ENCODE measurements around the gene KRTAP2-1. TPM values are rescaled to one million over a fixed set of nuclear protein-coding genes. Genes with fewer than 3 reads are reported as not detected.
"Not testable (repeated sequence)": the region's sequence is repeated elsewhere in the genome, so short reads cannot be mapped to it uniquely, and the experiment has no call there.

KRTAP2-1 gene
- not detected for polyA plus RNA-seq (ENCODE audit: insufficient read length in 4 of 4)

- not testable (repeated sequence) for DNase-seq (ENCODE audit: low read depth in 4 of 4, low spot score in 2 of 4)
Observed at GRCh38 chr17:41046735-41047465, at the start of gene KRTAP2-1. Gene KRTAP2-1, minus strand, starts transcription at chr17:41047316. Its CDS starts 49 bp downstream, at chr17:41047267.

- DNase-seq (ENCODE audit: low read depth in 4 of 4, low spot score in 2 of 4), result no peak
Observed at GRCh38 chr17:41096055-41096454, 48.9 kb upstream of the KRTAP2-1 start.

GRCh38 chr17:41088760-41089352 is 41.7 kb upstream of the KRTAP2-1 start:
- DNase-seq (ENCODE audit: low read depth in 4 of 4, low spot score in 2 of 4), result not testable (repeated sequence)

- not testable (repeated sequence) for DNase-seq (ENCODE audit: low read depth in 4 of 4, low spot score in 2 of 4)
Observed at GRCh38 chr17:41084100-41084856, 37.2 kb upstream of the KRTAP2-1 start, which contains the start of gene KRTAP4-7. Gene KRTAP4-7, plus strand, starts transcription at chr17:41084150. Its CDS starts 57 bp downstream, at chr17:41084207.

GRCh38 chr17:41083427-41083826 is 36.3 kb upstream of the KRTAP2-1 start:
- not testable (repeated sequence) for DNase-seq (ENCODE audit: low read depth in 4 of 4, low spot score in 2 of 4)

GRCh38 chr17:41082626-41083025 is 35.5 kb upstream of the KRTAP2-1 start:
- no peak for DNase-seq (ENCODE audit: low read depth in 4 of 4, low spot score in 2 of 4)

- DNase-seq (ENCODE audit: low read depth in 4 of 4, low spot score in 2 of 4), result no peak
Observed at GRCh38 chr17:41076788-41077187, 29.7 kb upstream of the KRTAP2-1 start.

- DNase-seq (ENCODE audit: low read depth in 4 of 4, low spot score in 2 of 4), result no peak
Observed at GRCh38 chr17:41073676-41074075, 26.6 kb upstream of the KRTAP2-1 start.

- DNase-seq (ENCODE audit: low read depth in 4 of 4, low spot score in 2 of 4), result no peak
Observed at GRCh38 chr17:41071606-41072360, 24.7 kb upstream of the KRTAP2-1 start.

GRCh38 chr17:41069031-41069430 is 21.9 kb upstream of the KRTAP2-1 start:
- no peak for DNase-seq (ENCODE audit: low read depth in 4 of 4, low spot score in 2 of 4)

- no peak for DNase-seq (ENCODE audit: low read depth in 4 of 4, low spot score in 2 of 4)
Observed at GRCh38 chr17:41067281-41067680, 20.2 kb upstream of the KRTAP2-1 start.

GRCh38 chr17:41065829-41066624 is 18.9 kb upstream of the KRTAP2-1 start, which contains the start of gene KRTAP2-4:
Gene KRTAP2-4, minus strand, starts transcription at chr17:41065879. Its CDS starts 34 bp downstream, at chr17:41065845.
- DNase-seq (ENCODE audit: low read depth in 4 of 4, low spot score in 2 of 4), result no peak

- not testable (repeated sequence) for DNase-seq (ENCODE audit: low read depth in 4 of 4, low spot score in 2 of 4)
Observed at GRCh38 chr17:41065016-41065689, 18.0 kb upstream of the KRTAP2-1 start.

- DNase-seq (ENCODE audit: low read depth in 4 of 4, low spot score in 2 of 4), result no peak
Observed at GRCh38 chr17:41064301-41064700, 17.2 kb upstream of the KRTAP2-1 start.

GRCh38 chr17:41063449-41063848 is 16.3 kb upstream of the KRTAP2-1 start:
- DNase-seq (ENCODE audit: low read depth in 4 of 4, low spot score in 2 of 4), result no peak

- DNase-seq (ENCODE audit: low read depth in 4 of 4, low spot score in 2 of 4), result no peak
Observed at GRCh38 chr17:41061964-41062363, 14.8 kb upstream of the KRTAP2-1 start.

GRCh38 chr17:41060052-41060604 is 13.0 kb upstream of the KRTAP2-1 start, which contains the start of gene KRTAP2-3:
Gene KRTAP2-3, minus strand, starts transcription at chr17:41060114. Its CDS starts 64 bp downstream, at chr17:41060050.
- DNase-seq (ENCODE audit: low read depth in 4 of 4, low spot score in 2 of 4), result no peak

- DNase-seq (ENCODE audit: low read depth in 4 of 4, low spot score in 2 of 4), result not testable (repeated sequence)
Observed at GRCh38 chr17:41059276-41060051, 12.3 kb upstream of the KRTAP2-1 start.
